OCI-M1 (cell line): ENCODE measurements around the gene DHRS12.

Experiments
- DNase-seq: peaks from one replicate; lab custom pipeline; 2025; lab: John Stamatoyannopoulos, UW

DHRS12 gene

GRCh38 chr13:51781246-51782022 is 22.5 kb downstream of the DHRS12 start:
- DNase-seq: peak; percentile 41

GRCh38 chr13:51780099-51780498 is 23.9 kb downstream of the DHRS12 start:
- no peak for DNase-seq

GRCh38 chr13:51778392-51778791 is 25.6 kb downstream of the DHRS12 start:
- DNase-seq: no peak

DNA sequence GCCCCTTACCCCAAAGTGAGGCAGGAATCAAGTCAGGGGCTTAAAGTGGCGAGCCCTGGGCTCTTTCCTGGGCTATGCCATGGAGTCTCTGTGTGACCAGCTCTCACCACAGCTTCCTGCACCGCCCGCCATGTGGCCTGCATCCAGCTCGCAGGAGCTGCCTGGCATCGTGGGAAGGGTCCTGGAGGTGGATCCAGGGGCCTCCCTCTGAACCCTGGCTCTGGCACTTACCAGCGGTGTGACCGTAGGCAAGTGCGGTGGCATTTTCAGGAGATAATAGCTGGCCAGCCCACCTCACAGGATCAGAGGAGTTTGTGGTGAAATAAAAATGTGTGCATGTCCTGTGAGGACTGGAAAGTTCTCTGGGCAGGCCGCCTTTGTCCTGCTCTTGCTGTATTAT is 26.0 kb downstream of the DHRS12 start:
- no peak for DNase-seq

GRCh38 chr13:51776179-51776578 is 27.8 kb downstream of the DHRS12 start:
- DNase-seq: no peak

DNA sequence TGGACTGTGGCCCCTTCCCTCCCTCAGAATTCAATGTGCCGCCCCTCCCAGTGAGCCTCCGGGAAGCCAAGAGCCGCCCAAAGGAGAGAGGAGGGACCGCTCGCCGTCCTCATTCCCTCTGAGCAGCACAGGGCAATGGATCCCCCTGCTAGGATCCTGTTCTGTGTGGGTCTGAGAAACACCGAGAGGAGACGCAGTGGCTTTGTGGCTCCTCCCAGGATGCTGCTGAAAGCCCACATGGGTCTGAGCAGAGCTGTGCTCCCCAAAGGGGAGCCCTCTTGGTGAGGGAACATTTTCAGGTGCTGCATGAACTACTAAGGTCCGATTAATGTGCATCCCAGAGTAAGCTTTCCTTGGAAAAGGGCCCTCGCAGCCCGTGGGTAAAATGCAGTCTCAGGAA is 30.4 kb downstream of the DHRS12 start:
- DNase-seq: no peak

- DNase-seq: no peak
These were observed 31.2 kb downstream of the DHRS12 start for GRCh38 chr13:51772781-51773180.

DNA sequence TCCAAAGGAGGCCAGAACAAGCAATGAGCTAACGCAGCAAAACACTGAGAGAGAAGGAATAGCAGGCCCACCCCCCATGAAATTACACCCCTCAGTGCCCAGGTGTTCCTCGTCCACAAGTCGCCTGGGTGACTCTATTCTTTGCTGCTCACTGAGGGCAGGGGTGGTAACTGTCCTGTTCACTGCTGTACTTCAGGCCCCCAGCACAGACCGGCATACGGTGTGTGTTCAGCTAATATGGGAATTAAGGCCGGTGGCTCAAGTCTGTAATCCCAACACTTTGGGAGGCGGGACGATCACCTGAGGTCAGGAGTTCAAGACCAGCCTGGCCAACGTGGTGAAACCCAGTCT is 31.9 kb downstream of the DHRS12 start:
- no peak for DNase-seq

DNA sequence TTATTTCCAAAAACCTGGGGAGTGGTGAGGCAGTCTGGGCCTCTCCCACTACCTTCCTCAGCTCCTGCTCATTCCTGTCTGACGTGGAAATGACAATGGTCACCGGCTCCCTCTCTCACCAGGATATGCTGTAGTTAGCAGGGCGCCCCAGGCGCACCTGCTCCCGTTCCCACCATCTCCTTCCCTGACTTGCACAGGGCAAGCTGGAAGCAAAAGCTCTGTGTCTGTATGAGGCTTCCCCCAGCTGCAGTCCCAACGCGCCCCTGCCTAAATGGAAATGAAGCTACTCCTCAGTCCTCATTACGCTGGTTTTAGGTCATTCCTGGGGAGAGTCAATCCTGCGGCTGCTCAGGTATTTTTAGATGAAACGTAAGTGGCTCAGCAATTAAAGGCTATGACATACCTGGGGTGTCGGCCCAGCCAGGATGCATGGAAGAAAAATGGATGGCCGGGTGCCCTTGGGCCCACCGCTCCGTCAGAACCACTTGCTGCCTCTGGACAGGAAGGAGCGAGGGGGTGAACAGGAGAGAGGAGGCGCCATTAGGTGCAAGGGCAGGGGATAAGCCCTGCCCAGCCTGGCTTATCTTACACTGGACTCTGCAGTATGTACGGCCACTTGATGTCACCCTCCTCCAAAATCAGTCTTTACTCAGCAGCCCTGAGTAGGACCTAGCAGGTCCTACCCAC is 32.4 kb downstream of the DHRS12 start:
- DNase-seq: no peak

DNA sequence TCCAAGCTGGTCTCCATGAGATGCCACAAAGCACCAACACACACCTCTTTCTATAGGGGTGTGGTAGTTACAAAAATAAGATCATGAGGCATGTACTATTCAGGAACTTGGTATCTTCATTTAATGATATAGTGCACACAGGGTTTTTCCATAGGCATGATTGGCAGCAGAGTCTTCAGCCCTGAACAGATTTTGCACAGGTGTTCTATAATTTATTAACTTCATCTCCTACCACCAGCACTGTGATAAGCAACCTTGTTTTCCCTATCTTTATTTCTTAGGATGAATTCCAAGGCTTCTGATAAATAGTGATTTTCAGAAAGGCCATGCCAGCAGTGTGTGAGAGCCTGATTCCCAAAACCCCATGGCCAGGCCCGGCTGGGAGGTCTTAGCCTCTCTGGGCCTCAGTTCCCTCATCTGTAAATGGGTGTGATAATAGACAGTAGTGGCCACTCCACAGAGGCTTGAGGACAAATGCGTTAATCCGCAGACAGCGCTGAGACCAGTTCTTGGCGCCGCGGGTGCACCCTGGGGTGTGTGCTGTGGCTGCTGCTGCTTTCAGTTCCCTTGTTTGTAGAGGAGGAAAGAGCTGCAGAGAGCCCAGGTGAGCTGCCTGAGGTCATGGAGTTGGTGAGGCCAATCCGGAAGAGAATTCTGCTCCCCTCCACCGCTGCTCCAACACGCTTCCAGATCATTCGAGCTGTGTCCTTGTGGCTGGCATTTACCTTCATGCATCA is 33.1 kb downstream of the DHRS12 start:
- no peak for DNase-seq

- DNase-seq: no peak
These were observed 33.8 kb downstream of the DHRS12 start for GRCh38 chr13:51770160-51770559.

- DNase-seq: no peak
These were observed 34.4 kb downstream of the DHRS12 start for GRCh38 chr13:51769455-51770127.

- no peak for DNase-seq
These were observed 35.0 kb downstream of the DHRS12 start for GRCh38 chr13:51768976-51769375.

DNA sequence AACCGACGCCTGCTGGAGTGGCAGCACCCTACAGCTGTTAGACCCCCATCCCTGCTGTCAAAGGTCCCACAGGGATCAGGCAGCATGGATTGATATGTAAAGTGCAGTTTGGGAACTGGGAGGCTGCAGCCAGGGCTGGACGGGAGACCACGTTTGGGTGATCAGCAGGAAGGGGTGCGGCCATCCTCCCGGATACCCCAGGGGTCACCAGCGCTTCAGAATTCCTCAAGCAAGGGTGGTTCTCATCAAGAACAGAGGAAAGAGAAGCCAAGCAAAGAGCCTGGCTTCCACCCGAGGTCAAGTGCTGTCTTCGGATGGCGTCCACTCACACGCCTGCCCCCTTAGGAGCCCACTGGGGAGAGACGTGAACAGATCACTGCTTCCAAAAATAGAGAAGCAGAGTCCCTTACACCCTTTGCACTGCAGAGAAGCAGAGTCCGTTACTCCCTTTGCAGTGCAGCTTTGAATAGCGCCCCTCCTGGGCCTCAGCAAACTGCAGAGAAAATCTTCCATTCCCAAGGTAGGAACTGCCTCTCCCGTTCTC is 35.5 kb downstream of the DHRS12 start:
- DNase-seq: no peak

- peak; percentile 8 for DNase-seq
These were observed 36.9 kb downstream of the DHRS12 start for GRCh38 chr13:51767100-51767499.

GRCh38 chr13:51765142-51765515 is 38.8 kb downstream of the DHRS12 start:
- no peak for DNase-seq

DNA sequence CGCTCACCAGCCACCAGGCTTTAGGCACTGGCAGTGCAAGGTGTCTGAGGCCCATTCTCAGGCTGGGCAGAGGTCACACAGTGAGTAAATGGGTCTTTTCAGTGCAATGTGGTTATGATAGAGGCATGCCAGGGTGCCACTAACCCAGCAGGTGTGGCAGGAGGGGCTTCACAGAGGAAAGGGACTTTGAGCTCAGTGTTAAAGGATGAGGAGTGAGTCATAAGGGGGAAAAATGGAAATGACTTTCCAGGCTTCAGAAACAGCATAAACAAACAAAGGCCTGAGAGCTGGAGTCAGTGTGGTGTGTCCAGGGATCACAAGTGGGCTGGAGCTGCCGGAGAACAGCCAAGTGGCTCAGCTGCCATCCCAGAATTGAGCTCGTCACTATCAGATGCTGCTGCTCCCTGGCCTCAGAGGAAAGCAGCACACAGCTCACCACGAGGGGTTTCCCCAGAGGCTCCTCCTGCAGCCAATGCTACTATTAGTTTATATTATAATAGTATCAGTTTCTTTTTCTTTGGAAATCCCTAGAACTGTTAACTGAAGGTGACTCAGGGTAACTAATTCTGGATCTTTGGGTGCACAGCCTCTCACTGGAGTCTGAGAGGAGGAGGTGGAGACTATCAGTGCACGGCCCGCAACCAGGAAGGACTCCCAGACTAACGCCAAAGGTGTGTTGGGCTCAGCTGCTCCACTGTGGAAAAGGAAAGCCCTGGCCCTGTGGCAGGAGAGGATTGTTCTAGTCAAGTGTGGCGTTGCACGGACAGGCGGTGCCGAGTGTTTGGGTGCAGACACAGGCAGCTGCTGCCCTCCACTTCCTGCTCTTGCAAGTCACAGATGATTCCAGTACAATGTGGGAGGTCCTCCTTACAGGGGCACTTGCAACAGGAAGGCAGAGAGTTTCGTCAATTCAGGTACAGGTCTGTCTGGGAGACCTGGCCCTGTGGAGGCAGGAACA is 39.5 kb downstream of the DHRS12 start:
- no peak for DNase-seq

DNA sequence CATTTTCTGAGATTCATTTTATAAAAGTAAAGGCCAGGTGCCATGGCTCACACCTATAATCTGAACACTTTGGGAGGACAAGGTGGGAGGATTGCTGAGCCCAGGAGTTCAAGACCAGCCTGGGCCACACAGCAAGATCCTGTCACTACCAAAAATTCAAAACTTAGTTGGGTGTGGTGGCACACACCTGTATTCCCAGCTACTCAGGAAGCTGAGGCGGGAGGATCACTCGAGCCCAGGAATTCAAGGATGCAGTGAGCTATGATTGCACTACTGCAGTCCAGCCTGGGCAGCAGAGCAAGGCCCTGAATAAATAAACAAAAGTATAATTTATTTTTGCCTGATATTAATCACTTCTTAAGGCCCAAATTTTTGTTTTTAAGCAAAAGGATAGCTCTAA is 40.5 kb downstream of the DHRS12 start:
- no peak for DNase-seq

GRCh38 chr13:51761643-51762350 is 42.2 kb downstream of the DHRS12 start:
- DNase-seq: no peak

DNA sequence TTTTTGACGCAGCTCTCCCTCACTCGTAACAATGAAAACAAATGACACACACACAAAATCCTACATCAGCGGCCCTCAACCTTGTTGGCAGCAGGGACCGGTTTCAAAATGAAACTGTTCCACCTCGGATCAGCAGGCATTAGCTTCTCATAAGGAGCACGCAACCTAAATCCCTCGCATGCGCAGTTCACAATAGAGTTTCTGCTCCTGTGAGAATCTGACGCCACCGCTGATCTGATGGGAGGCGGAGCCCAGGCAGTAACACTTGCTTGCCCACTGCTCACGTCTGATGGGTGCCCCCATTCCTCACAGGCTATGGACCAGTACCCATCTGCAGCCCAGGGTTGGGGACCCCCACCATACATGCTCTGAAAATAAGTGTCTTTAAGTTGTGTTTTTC is 43.4 kb downstream of the DHRS12 start:
- no peak for DNase-seq
